Measurements from ENCODE around the gene TMEM39A.

The TMEM39A gene

DNA sequence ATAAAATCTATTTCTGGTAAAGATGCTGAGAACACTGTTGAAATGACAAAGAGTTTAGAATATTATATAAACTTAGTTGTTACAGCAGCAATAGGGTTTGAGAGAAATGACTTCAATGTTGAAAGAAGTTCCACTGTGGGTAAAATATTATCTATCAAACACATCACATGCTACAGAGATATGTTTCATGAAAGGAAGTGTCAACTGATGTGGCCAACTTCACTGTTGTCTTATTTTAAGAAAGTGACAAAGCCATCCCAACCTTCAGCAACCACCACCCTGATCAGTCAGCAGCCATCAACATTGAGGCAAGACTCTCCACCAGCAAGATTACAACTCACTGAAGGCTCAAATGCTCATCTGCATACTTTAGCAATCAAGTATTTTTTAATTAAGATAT lies 20.2 kb downstream of the TMEM39A start:
- TF ChIP-seq, protein P1, sequence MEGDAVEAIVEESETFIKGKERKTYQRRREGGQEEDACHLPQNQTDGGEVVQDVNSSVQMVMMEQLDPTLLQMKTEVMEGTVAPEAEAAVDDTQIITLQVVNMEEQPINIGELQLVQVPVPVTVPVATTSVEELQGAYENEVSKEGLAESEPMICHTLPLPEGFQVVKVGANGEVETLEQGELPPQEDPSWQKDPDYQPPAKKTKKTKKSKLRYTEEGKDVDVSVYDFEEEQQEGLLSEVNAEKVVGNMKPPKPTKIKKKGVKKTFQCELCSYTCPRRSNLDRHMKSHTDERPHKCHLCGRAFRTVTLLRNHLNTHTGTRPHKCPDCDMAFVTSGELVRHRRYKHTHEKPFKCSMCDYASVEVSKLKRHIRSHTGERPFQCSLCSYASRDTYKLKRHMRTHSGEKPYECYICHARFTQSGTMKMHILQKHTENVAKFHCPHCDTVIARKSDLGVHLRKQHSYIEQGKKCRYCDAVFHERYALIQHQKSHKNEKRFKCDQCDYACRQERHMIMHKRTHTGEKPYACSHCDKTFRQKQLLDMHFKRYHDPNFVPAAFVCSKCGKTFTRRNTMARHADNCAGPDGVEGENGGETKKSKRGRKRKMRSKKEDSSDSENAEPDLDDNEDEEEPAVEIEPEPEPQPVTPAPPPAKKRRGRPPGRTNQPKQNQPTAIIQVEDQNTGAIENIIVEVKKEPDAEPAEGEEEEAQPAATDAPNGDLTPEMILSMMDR (IDR thresholded peaks at IDR 0.05): no peak
- no peak for DNase-seq
- no peaks in the 10 kb centered on the region for H3K27me3 Mint-ChIP-seq (ENCODE audit: low read depth, poor library complexity)
- no peak overlapping the region for H3K27ac Mint-ChIP-seq
- H3K9me3 Mint-ChIP-seq: peaks cover 10% of the 10 kb centered on the region
- no peak overlapping the region for H3K4me3 Mint-ChIP-seq
- peaks cover 88% of the 10 kb centered on the region for H3K36me3 Mint-ChIP-seq (ENCODE audit: low read depth)
- no peaks in the 10 kb centered on the region for H3K4me1 Mint-ChIP-seq

DNA sequence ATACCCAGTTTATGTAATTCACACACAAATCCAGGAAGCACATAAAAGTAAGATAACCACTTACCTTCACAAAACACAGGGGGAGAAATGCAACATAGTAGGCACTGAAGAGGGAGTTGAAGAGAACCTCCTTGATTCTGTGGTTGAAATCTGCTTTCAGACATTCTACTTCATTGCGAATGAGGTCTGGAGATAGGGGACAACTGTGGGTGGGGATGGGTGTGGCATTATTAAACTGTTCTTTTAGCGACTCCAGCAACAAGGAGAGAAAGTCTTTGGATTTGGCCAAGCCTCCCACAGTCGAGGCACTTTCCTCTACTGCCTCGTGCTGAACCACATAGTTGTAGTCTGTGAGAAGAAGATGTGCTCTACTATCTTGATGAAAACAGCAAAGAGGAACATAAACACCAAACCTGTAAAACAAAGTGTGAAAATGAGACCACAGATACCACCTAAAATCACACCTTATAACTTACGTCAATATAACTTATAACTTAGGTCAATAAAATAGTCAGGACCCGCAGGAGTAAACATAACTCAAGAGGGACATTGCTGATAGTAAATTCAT lies 25.6 kb downstream of the TMEM39A start:
- Mint-ChIP-seq H3K4me1 (no peaks in the 10 kb centered on the region), H3K9me3 (peaks cover 10% of the 10 kb centered on the region), H3K27me3 (ENCODE audit: low read depth, poor library complexity) (no peaks in the 10 kb centered on the region), H3K27ac (no peak overlapping the region), H3K36me3 (ENCODE audit: low read depth) (peaks cover 93% of the 10 kb centered on the region), H3K4me3 (no peak overlapping the region)
- DNase-seq: no peak
- TF ChIP-seq, protein P1 (IDR thresholded peaks at IDR 0.05): no peak

DNA sequence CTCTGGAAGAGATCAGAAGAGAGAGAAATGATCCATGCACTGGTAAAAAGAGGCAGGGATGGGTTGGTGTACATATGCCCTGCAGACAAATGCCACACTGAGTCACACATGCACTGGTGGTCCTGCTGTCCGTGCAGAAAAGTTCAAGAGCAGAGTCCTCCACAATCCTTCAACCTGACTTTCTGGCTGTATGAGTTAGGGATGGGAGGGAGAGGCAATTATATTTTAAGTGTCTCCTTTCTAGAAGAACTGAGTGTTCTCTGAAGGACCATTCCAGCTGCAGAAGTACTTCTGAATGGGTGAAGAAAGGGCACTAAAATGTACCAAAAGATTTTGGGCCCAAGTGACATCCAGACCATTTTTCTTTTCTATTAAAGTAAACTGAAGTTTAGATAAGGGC lies 26.4 kb downstream of the TMEM39A start:
- Mint-ChIP-seq H3K4me3 (no peak overlapping the region), H3K9me3 (peaks cover 5% of the 10 kb centered on the region), H3K36me3 (ENCODE audit: low read depth) (peaks cover 93% of the 10 kb centered on the region)

DNA sequence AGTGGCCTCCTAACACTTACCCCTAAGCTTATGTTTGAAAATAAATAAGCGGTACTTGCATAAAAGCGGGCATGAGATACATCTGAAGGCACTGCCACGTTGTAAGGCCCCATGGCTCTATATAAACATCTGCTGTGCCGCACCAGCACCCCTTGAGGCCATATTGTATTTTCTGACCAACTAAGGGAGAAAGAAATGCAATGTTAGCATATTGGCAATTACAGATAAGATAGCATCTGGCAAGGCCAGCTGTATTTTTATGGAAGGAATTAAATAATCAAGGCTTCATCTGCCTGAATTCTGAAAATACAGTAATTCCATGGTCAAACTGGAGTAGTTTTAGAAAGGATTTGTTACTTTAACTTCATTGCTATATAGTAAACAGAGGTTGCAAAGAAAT lies 28.7 kb downstream of the TMEM39A start:
- Mint-ChIP-seq H3K9me3 (peaks cover 23% of the 10 kb centered on the region), H3K4me3 (no peak overlapping the region), H3K27ac (no peak overlapping the region), H3K27me3 (ENCODE audit: low read depth, poor library complexity) (no peaks in the 10 kb centered on the region), H3K4me1 (no peaks in the 10 kb centered on the region), H3K36me3 (ENCODE audit: low read depth) (peaks cover 93% of the 10 kb centered on the region)
- TF ChIP-seq, protein P1 (IDR thresholded peaks at IDR 0.05): no peak
- DNase-seq: no peak

More for the DNA sequence above, 26.4 kb downstream of the TMEM39A start:
- TF ChIP-seq, protein P1 (IDR thresholded peaks at IDR 0.05): no peak
- no peaks in the 10 kb centered on the region for H3K4me1 Mint-ChIP-seq
- peak overlapping the region; percentile 20 for H3K27ac Mint-ChIP-seq
- DNase-seq: no peak
- no peaks in the 10 kb centered on the region for H3K27me3 Mint-ChIP-seq (ENCODE audit: low read depth, poor library complexity)

DNA sequence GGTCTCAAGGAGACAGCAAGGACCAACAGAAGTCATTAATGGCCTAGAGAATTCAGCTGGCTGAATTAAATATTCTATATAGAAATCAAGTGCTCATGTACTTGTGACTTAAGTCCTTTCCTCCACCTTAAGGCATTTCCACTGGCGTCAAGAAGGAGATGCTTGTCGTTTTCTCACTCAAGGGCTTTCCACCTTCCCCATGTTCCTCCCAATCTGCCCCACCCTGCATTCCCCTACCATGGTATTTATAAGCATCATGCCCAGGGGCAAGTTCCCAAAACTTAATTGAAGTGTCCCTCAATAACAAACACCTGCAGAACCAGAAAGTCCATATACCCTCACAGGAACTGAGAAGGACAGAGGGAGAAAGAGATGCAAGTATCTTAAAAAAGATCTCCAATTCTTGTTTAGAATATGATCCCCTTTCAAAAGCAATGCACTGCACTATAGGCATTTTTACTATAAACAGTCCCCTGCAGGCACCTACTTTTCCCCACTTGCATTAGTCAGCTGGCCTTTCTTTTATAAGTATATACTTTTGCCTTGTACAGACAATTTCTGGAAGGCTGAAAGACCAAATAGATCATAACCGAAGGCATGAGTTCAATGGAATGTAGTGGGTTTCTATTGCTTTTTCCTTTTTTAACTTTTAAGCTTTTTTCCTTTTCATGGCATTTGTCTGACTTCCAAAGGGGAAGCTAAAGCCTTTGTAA lies 29.6 kb downstream of the TMEM39A start:
- Mint-ChIP-seq H3K4me1 (no peaks in the 10 kb centered on the region), H3K27me3 (ENCODE audit: low read depth, poor library complexity) (no peaks in the 10 kb centered on the region), H3K36me3 (ENCODE audit: low read depth) (peaks cover 100% of the 10 kb centered on the region), H3K9me3 (peaks cover 32% of the 10 kb centered on the region), H3K4me3 (no peak overlapping the region), H3K27ac (no peak overlapping the region)
- no peak for DNase-seq
- TF ChIP-seq, protein P1 (IDR thresholded peaks at IDR 0.05): no peak

DNA sequence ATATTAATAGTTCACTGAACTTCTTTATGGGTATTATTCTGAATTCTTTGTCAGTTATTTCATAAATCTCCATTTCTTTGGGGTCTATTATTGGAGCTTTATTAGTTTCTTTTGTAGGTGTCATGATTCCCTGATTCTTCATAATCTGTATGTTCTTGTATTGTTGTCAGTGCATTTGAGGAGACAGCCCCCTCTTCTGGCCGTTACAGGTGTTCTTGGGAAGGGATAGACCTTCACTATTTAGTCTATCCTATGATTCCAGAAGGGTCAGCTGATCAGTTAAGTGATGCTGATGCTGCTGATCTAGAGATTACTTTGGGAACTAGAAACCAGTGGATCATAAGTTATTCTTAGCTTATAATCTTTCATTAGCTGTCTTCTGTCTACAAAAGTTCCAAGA lies 34.9 kb downstream of the TMEM39A start:
- Mint-ChIP-seq H3K36me3 (ENCODE audit: low read depth) (peaks cover 77% of the 10 kb centered on the region), H3K4me3 (no peak overlapping the region), H3K4me1 (no peaks in the 10 kb centered on the region), H3K9me3 (peaks cover 81% of the 10 kb centered on the region), H3K27me3 (ENCODE audit: low read depth, poor library complexity) (no peaks in the 10 kb centered on the region), H3K27ac (no peak overlapping the region)
- TF ChIP-seq, protein P1 (IDR thresholded peaks at IDR 0.05): no peak
- no peak for DNase-seq
